ENCODE results near the gene PRDX1.
"Not testable (repeated sequence)": the region's sequence is repeated elsewhere in the genome, so short reads cannot be mapped to it uniquely, and the experiment has no call there.

Gene PRDX1

GRCh38 chr1:45535988-45536766 lies 14.5 kb upstream of the PRDX1 start:
- DNase-seq (ENCODE audit: low read depth): no peak

GRCh38 chr1:45531873-45532272 lies 10.2 kb upstream of the PRDX1 start:
- no peak for DNase-seq (ENCODE audit: low read depth)

DNA sequence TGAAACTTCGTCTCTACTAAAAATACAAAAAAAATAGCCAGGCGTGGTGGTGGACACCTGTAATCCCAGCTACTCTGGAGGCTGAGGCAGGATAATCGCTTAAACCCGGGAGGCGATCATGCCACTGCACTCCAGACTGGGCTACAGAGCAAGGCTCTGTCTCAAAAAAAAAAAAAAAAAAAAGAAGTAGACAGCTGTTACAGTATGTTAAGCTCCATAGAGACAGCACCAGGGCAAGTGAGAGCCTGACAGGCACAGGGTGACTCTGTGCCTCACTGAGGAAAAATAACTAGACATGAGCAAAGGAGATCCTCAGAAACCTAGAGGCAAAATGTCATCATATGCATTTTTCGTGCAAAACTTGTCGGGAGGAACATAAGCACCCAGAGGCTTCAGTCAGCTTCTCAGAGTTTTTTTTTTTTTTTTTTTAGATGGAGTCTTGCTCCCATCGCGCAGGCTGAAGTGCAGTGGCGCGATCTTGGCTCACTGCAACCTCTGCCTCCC lies 9.0 kb upstream of the PRDX1 start:
- no peak for DNase-seq (ENCODE audit: low read depth)

DNA sequence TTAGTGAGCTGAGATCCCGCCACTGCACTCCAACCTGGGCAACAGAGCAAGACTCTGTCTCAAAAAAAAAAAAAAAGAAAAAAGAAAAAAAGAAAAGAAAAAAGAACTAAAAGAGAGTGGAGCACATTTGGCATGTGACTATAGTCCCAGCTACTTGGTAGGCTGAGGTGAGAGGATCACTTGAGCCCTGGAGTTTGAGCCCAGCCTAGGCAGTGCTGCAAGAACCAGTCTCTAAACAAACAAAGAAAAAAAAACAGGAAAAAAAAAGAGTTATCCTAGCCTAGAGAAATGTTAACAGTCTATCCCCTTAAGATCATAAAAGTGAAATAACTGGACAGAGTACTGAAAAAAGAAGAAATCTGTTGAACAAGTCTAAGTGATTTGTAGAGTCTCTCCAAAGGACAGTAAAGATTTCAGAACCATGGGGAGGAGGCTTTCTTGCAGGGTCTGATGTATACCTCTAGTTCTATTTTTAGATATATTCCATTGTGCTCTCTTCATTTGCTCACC lies 4.5 kb upstream of the PRDX1 start:
- DNase-seq (ENCODE audit: low read depth): no peak

DNA sequence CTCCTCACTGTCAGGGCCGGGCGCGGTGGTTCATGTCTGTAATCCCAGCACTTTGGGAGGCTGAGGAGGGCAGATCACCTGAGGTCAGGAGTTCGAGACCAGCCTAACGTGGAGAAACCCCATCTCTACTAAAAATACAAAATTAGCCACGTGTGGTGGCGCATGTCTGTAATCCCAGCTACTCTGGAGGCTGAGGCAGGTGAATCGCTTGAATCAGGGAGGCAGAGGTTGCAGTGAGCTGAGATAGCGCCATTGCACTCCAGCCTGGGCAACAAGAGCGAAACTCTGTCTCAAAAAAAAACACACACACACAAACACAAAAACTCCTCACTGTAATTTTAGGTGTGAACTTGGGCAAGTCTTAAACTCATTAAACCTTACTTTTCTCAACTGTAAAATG lies 2.3 kb upstream of the PRDX1 start:
- DNase-seq (ENCODE audit: low read depth): not testable (repeated sequence)

GRCh38 chr1:45523516-45523915 lies 1.8 kb upstream of the PRDX1 start:
- not testable (repeated sequence) for DNase-seq (ENCODE audit: low read depth)

GRCh38 chr1:45522324-45523104 lies 830 bp upstream of the PRDX1 start:
- DNase-seq (ENCODE audit: low read depth): no peak

GRCh38 chr1:45519774-45520173 lies 1.9 kb downstream of the PRDX1 start:
- DNase-seq (ENCODE audit: low read depth): not testable (repeated sequence)

- no peak for DNase-seq (ENCODE audit: low read depth)
Measured at GRCh38 chr1:45518910-45519309, 2.8 kb downstream of the PRDX1 start.

GRCh38 chr1:45518366-45518765 lies 3.3 kb downstream of the PRDX1 start:
- DNase-seq (ENCODE audit: low read depth): not testable (repeated sequence)

- DNase-seq (ENCODE audit: low read depth): no peak
Measured at GRCh38 chr1:45516465-45516864, 5.2 kb downstream of the PRDX1 start.

DNA sequence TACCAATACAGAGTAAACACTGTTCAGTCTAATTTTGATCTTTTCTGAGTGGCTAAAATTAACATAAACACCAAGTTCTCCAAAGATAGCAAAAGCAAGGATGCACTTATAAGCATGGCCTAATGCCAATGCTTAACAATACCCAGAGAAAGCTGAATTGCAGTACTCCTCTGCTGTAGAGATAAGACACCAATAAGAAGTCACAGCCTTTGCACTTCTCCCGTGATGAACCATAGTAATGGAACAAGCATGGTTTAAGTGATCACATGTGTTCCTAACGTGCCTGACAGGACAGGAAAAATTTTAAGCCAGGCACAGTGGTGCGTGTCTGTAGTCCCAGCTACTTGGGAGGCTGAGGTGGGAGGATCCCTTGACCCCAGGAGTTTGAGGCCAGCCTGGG lies 5.6 kb downstream of the PRDX1 start:
- no peak for DNase-seq (ENCODE audit: low read depth)

DNA sequence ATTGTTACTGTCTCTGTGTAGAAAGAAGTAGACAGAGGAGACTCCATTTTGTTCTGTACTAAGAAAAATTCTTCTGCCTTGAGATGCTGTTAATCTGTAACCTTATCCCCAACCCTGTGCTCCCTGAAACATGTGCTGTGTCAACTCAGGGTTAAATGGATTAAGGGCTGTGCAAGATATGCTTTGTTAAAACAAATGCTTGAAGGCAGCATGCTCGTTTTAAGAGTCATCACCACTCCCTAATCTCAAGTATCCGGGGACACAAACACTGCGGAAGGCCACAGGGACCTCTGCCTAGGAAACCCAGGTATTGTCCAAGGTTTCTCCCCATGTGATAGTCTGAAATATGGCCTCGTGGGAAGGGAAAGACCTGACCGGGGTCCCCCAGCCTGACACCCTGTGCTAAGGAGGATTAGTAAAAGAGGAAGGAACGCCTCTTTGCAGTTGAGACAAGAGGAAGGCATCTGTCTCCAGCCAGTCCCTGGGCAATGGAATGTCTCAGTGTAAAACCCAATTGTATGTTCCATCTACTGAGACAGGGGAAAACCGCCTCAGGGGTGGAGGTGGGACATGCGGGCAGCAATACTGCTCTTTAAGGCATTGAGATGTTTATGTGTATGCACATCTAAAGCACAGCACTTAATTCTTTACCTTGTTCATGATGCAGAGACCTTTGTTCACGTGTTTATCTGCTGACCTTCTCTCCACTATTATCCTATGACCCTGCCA lies 8.0 kb downstream of the PRDX1 start:
- not testable (repeated sequence) for DNase-seq (ENCODE audit: low read depth)

DNA sequence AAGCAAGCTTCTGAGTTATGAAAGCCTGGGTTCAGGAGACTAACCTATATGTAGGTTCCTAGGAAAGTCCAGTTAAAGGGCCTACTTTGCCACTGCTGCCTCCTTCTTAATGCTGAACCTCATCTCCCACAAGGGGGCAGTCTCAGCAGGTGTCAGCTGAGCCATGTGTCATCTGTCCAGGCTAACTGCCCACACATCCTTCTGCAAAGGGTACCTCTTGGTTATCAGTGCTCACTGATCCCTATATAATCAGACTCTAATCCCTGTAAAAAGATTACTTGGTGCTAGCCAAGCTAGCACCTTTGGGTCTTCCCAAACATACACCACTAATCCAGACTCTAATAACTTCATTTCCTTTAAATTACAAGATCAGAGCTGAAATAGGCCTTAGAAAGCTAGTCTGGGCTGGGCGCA lies 9.0 kb downstream of the PRDX1 start:
- peak; percentile 55 for DNase-seq (ENCODE audit: low read depth)

DNA sequence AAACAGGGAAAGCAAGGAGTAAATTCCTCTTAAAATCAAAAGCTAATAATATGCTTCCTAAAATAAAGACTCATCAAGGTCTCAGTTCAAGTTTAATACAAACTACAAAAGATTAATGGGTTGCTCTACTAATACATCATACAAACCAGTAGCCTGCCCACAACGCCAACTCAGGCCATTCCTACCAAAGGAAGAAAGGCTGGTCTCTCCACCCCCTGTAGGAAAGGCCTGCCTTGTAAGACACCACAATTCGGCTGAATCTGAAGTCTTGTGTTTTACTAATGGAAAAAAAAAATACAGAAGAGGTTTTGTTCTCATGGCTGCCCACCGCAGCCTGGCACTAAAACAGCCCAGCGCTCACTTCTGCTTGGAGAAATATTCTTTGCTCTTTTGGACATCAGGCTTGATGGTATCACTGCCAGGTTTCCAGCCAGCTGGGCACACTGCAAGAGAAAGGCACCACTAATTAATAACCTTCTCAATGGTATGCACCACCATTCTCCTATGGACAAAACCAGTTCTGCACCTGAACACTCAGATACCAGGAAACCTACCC lies 10.6 kb downstream of the PRDX1 start:
- no peak for DNase-seq (ENCODE audit: low read depth)

DNA sequence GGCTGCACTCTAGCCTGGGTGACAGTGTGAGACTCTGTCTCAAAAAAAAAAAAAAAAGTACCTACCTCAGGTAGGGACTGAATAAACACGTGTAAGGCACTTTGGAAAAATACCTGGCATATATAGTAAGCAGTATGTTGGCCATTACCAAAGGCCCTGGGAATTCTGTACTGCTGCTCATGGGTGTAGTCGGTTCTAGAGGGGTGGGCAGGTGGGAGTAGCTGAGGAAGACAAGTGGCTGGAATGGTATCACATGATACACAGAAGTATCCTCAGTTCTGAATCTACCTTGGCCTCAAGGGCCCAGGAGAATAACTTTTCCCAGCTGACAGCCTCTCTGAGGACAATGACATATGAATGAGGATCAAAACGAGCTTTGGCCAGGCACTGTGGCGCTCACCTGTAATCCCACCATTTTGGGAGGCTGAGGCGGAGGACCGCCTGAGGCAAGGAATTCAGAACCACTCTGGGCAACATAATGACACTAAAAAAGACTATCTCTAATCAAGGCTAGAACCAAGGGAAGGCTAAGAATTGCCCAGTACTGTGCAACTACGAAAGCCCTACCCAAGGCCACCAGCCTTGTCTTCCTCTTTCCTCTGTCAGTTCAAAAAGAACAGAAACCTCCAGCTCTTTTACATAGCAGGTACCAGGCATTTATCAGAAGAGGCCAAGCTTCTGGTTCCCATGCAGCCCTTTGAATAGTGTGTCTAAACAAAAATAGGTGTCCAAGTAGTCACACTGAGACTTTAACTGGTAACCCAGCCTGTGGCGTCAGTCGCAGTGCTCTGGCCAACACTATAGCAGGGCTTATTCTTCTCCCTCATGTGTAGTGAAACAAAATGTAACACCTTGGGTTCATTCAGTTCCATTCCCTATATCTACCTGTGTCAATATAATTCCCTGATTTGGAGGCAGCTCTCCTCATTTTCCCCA lies 11.4 kb downstream of the PRDX1 start:
- DNase-seq (ENCODE audit: low read depth): no peak

- no peak for DNase-seq (ENCODE audit: low read depth)
Measured at GRCh38 chr1:45508295-45509151, 13.2 kb downstream of the PRDX1 start.

GRCh38 chr1:45507893-45508292 lies 13.8 kb downstream of the PRDX1 start:
- DNase-seq (ENCODE audit: low read depth): no peak

DNA sequence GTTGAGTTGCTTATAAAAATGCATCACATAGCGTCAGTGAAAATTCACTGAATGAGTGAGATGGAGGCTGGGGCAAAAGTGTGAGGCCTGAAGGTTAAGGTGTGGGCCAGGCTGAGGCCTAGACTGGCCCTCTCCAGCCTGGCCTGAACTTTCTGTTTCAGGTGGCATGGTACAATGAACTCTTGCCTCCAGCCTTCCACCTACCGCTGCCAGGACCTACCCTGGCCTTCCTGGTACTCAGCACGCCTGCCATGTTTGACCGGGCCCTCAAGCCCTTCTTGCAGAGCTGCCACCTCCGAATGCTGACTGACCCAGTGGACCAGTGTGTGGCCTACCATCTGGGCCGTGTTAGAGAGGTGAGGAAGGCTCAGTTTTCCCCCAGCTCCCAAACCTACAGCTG lies 14.5 kb downstream of the PRDX1 start:
- no peak for DNase-seq (ENCODE audit: low read depth)
